GM21423 (cell line): ENCODE results near the gene SPATA46.
"Not testable (repeated sequence)": the region's sequence is repeated elsewhere in the genome, so short reads cannot be mapped to it uniquely, and the experiment has no call there.

ENCODE experiments used
- ATAC-seq: cut with Tn5 transposase; IDR thresholded peaks from one replicate; pipeline ENCODE4 v1.9.1; 2021; ENCODE audit warnings: mild to moderate bottlenecking, moderate library complexity; ENCODE audit not compliant: unreplicated experiment

SPATA46 gene

GRCh38 chr1:162376691-162377090, at the start of gene SPATA46:
Gene SPATA46, minus strand, starts transcription at chr1:162376854. Its CDS starts 64 bp downstream, at chr1:162376790.
- ATAC-seq = no peak

- no peak for ATAC-seq
Observed at GRCh38 chr1:162422662-162423375, 46.2 kb upstream of the SPATA46 start.

GRCh38 chr1:162421258-162422164, 44.9 kb upstream of the SPATA46 start:
- ATAC-seq = no peak

- ATAC-seq = no peak
Observed at GRCh38 chr1:162420120-162420519, 43.5 kb upstream of the SPATA46 start.

- ATAC-seq = not testable (repeated sequence)
Observed at GRCh38 chr1:162419450-162419931, 42.8 kb upstream of the SPATA46 start.

GRCh38 chr1:162418584-162418983, 41.9 kb upstream of the SPATA46 start:
- ATAC-seq = not testable (repeated sequence)

- no peak for ATAC-seq
Observed at GRCh38 chr1:162417650-162418049, 41.0 kb upstream of the SPATA46 start.

GRCh38 chr1:162416909-162417308, 40.3 kb upstream of the SPATA46 start:
- no peak for ATAC-seq

GRCh38 chr1:162416215-162416614, 39.6 kb upstream of the SPATA46 start:
- no peak for ATAC-seq

- no peak for ATAC-seq
Observed at GRCh38 chr1:162412002-162412401, 35.3 kb upstream of the SPATA46 start, which contains the start of gene SH2D1B. Gene SH2D1B, minus strand, starts transcription at chr1:162412136. Its CDS starts 120 bp downstream, at chr1:162412016.

- no peak for ATAC-seq
Observed at GRCh38 chr1:162407539-162407938, 30.9 kb upstream of the SPATA46 start.

GRCh38 chr1:162406811-162407210, 30.2 kb upstream of the SPATA46 start:
- no peak for ATAC-seq

- no peak for ATAC-seq
Observed at GRCh38 chr1:162405800-162406199, 29.1 kb upstream of the SPATA46 start.

GRCh38 chr1:162404550-162405160, 28.0 kb upstream of the SPATA46 start:
- no peak for ATAC-seq

GRCh38 chr1:162400790-162401355, 24.2 kb upstream of the SPATA46 start:
- no peak for ATAC-seq

- no peak for ATAC-seq
Observed at GRCh38 chr1:162398999-162399580, 22.4 kb upstream of the SPATA46 start.

- ATAC-seq = no peak
Observed at GRCh38 chr1:162397943-162398560, 21.4 kb upstream of the SPATA46 start.

GRCh38 chr1:162397039-162397448, 20.4 kb upstream of the SPATA46 start:
- no peak for ATAC-seq

- ATAC-seq = no peak
Observed at GRCh38 chr1:162396201-162396906, 19.7 kb upstream of the SPATA46 start.
